Stimulated activated naive CD4-positive, alpha-beta T cell treated with Interleukin-2 at 50 U/mL for 16 hours (primary cell): ENCODE measurements around the gene NCCRP1.

Experiments
- DNase-seq: peaks from one replicate; lab custom pipeline; 2025; lab: John Stamatoyannopoulos, UW

NCCRP1 gene

GRCh38 chr19:39196860-39197562 is at the start of gene NCCRP1:
TSS of gene NCCRP1 (plus strand) at chr19:39196964. CDS start at chr19:39196983, 19 bp downstream.
- DNase-seq, result no peak

GRCh38 chr19:39147480-39147879 is 49.3 kb upstream of the NCCRP1 start:
- no peak for DNase-seq

- DNase-seq, result no peak
Observed at GRCh38 chr19:39148939-39149529, 47.7 kb upstream of the NCCRP1 start.

- no peak for DNase-seq
Observed at GRCh38 chr19:39150235-39150634, 46.5 kb upstream of the NCCRP1 start.

GRCh38 chr19:39150807-39151600 is 45.8 kb upstream of the NCCRP1 start:
- DNase-seq, result no peak

GRCh38 chr19:39152066-39152465 is 44.7 kb upstream of the NCCRP1 start:
- DNase-seq, result no peak

GRCh38 chr19:39154100-39154628 is 42.6 kb upstream of the NCCRP1 start:
- DNase-seq, result no peak

- DNase-seq, result no peak
Observed at GRCh38 chr19:39154629-39155100, 42.1 kb upstream of the NCCRP1 start.

GRCh38 chr19:39155114-39155700 is 41.6 kb upstream of the NCCRP1 start:
- DNase-seq, result no peak

GRCh38 chr19:39155741-39156140 is 41.0 kb upstream of the NCCRP1 start:
- no peak for DNase-seq

GRCh38 chr19:39156326-39157230 is 40.2 kb upstream of the NCCRP1 start:
- DNase-seq, result no peak

GRCh38 chr19:39157275-39157996 is 39.3 kb upstream of the NCCRP1 start:
- no peak for DNase-seq

GRCh38 chr19:39157997-39158389 is 38.8 kb upstream of the NCCRP1 start:
- DNase-seq, result no peak

GRCh38 chr19:39158646-39159260 is 38.0 kb upstream of the NCCRP1 start:
- no peak for DNase-seq

GRCh38 chr19:39160523-39160861 is 36.3 kb upstream of the NCCRP1 start:
- no peak for DNase-seq

GRCh38 chr19:39160889-39161672 is 35.7 kb upstream of the NCCRP1 start:
- no peak for DNase-seq

- no peak for DNase-seq
Observed at GRCh38 chr19:39162441-39163043, 34.2 kb upstream of the NCCRP1 start.

GRCh38 chr19:39163621-39164020 is 33.1 kb upstream of the NCCRP1 start:
- DNase-seq, result no peak

GRCh38 chr19:39164289-39164688 is 32.5 kb upstream of the NCCRP1 start:
- no peak for DNase-seq
